Mononuclear cell (primary cell): ENCODE measurements around the gene THSD4. TPM values are rescaled to one million over a fixed set of nuclear protein-coding genes. Genes with fewer than 3 reads are reported as not detected.
"Not testable (repeated sequence)": the region's sequence is repeated elsewhere in the genome, so short reads cannot be mapped to it uniquely, and the experiment has no call there.

Experiments
- H3K27me3 ChIP-seq: 2 replicates; pipeline ENCODE4 v1.6.0; 2011; ENCODE audit warnings: low read length, control low read depth; ENCODE audit not compliant: insufficient read depth
- H3K4me1 ChIP-seq: 2 replicates; pipeline ENCODE4 v1.5.1; 2011; ENCODE audit warnings: mild to moderate bottlenecking, low read length, control low read depth; ENCODE audit not compliant: insufficient read depth
- H3K4me3 ChIP-seq: 2 replicates; pipeline ENCODE4 v1.5.1; 2011; ENCODE audit warnings: mild to moderate bottlenecking, low read length, moderate library complexity
- H3K9me3 ChIP-seq: 2 replicates; pipeline ENCODE4 v1.5.1; 2011; ENCODE audit warnings: low read depth, mild to moderate bottlenecking, control low read depth, low read length
- total RNA-seq: library from RNA; depleted of rRNA; stranded (reverse); fragments of >200 nt; gene quantifications from one replicate; pipeline ENCODE4 v1.2.3, GENCODE V29; 2012

The THSD4 gene
- total RNA-seq, 1 donor = 0.10 TPM

- H3K9me3 ChIP-seq = no peaks in the 10 kb centered on the region
- no peaks in the 10 kb centered on the region for H3K4me1 ChIP-seq
- no peak overlapping the region for H3K4me3 ChIP-seq
- H3K27me3 ChIP-seq = no peaks in the 10 kb centered on the region
Measured at GRCh38 chr15:71350622-71351378, 235.5 kb downstream of the THSD4 start.

DNA sequence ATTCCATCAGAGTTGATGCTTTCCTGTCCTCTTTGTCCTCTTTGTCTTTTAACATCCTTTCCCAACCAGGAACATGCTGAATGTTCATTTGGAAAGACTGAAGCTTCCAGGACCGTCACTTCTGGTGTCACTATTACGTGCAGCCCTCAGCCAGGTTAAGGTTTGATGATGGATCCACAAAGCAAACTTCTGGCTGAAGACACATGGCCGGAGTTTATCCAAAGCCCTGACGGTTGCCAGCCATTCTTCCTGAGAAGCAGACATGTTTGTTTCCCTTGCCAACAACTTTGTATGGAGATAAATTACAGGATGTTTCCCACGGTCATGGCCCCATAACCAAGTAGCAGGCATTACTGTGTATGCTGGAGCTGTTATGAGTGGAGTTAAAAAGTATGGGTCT lies 236.9 kb downstream of the THSD4 start:
- no peaks in the 10 kb centered on the region for H3K4me1 ChIP-seq
- H3K4me3 ChIP-seq = no peak overlapping the region
- no peaks in the 10 kb centered on the region for H3K9me3 ChIP-seq

DNA sequence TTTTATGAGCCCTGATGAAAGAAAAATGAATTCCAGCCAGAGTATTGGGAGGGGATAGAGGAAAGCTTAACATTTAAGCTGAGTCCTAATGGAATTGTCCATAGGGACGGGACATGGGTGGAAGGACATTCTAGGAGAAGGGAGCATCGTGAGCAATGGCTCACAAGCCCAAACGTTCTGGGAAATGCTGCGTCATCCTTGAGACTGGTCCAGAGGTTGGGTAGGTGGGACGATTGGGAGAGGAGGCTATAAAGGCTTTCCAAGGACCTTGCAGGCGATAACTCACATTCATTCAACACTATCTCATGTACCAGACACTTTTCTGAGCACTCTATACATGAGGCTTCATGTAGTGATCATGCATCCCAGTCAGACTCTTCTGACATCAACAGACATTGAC lies 237.5 kb downstream of the THSD4 start:
- no peaks in the 10 kb centered on the region for H3K9me3 ChIP-seq
- H3K4me3 ChIP-seq = no peak overlapping the region
- H3K27me3 ChIP-seq = no peaks in the 10 kb centered on the region
- H3K4me1 ChIP-seq = no peaks in the 10 kb centered on the region

More for the DNA sequence above, 236.9 kb downstream of the THSD4 start:
- no peaks in the 10 kb centered on the region for H3K27me3 ChIP-seq

GRCh38 chr15:71353171-71353570 lies 237.9 kb downstream of the THSD4 start:
- Histone ChIP-seq H3K4me3 (no peak overlapping the region), H3K27me3 (no peaks in the 10 kb centered on the region), H3K4me1 (no peaks in the 10 kb centered on the region), H3K9me3 (no peaks in the 10 kb centered on the region)

DNA sequence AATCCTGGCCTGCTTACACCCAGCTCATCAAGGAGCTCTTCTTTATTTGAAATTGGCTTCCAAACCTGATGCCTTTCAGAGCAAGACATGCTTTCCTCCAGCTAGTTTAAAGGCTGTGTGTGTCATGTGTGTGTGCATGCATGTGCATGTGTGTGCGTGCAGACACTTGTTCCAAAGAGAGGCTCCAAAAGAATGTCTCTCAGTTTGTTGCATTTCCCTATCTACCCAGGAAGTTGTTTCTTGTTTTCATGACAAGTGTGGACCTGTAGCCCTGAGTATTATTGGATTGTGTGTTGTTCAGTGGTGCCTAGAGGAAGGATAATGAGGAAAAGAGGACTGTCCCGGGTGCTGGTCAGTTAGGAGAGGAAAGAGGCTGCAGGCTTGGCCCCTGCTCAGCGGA lies 240.0 kb downstream of the THSD4 start:
- Histone ChIP-seq H3K27me3 (no peaks in the 10 kb centered on the region), H3K9me3 (no peaks in the 10 kb centered on the region), H3K4me1 (no peaks in the 10 kb centered on the region), H3K4me3 (no peak overlapping the region)

GRCh38 chr15:71357321-71357732 lies 242.1 kb downstream of the THSD4 start:
- Histone ChIP-seq H3K9me3 (no peaks in the 10 kb centered on the region), H3K4me3 (no peak overlapping the region), H3K27me3 (no peaks in the 10 kb centered on the region), H3K4me1 (no peaks in the 10 kb centered on the region)

DNA sequence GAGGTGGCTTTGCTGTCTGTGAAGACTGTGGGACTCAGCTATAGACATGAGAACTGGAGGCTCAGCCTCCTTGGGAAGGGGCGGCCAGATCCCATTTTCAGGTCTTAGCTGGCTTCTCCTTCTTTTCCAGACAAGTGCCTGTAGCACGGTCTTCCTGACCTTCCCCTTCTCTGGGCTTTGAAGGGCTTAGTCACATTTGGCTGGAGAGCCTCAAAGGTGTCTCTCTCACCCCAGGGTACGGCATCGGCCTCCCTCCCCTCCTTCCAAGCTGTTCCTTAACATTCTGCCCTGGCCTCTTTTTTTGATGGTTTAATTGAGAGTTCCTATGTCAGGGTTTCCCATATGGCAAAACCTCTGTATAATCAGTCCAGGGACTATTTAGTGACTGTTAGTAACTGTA lies 242.7 kb downstream of the THSD4 start:
- H3K9me3 ChIP-seq = no peaks in the 10 kb centered on the region
- no peaks in the 10 kb centered on the region for H3K4me1 ChIP-seq
- H3K27me3 ChIP-seq = no peaks in the 10 kb centered on the region
- H3K4me3 ChIP-seq = no peak overlapping the region

DNA sequence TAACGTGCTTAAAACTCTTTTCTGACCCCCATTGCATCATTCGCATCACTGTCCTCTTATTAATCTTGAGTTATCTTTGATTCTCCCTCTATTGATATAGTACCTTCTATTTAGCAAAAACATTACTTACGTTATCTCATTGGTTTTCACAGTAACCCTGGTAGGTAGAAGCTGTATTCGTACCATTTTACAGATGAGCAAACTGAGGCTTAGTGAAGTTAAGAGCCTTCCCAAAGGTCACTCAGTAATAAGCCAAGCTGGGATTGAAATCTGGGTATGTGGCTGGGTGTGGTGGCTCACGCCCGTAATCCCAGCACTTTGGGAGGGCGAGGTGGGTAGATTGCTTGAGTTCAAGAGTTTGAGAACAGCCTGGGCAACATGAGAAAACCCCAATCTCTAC lies 244.0 kb downstream of the THSD4 start:
- H3K27me3 ChIP-seq = no peaks in the 10 kb centered on the region
- H3K9me3 ChIP-seq = no peaks in the 10 kb centered on the region
- H3K4me3 ChIP-seq = no peak overlapping the region
- no peaks in the 10 kb centered on the region for H3K4me1 ChIP-seq

- Histone ChIP-seq H3K27me3 (no peaks in the 10 kb centered on the region), H3K4me1 (no peaks in the 10 kb centered on the region), H3K9me3 (no peaks in the 10 kb centered on the region), H3K4me3 (no peak overlapping the region)
Measured at GRCh38 chr15:71362556-71362955, 247.3 kb downstream of the THSD4 start.

DNA sequence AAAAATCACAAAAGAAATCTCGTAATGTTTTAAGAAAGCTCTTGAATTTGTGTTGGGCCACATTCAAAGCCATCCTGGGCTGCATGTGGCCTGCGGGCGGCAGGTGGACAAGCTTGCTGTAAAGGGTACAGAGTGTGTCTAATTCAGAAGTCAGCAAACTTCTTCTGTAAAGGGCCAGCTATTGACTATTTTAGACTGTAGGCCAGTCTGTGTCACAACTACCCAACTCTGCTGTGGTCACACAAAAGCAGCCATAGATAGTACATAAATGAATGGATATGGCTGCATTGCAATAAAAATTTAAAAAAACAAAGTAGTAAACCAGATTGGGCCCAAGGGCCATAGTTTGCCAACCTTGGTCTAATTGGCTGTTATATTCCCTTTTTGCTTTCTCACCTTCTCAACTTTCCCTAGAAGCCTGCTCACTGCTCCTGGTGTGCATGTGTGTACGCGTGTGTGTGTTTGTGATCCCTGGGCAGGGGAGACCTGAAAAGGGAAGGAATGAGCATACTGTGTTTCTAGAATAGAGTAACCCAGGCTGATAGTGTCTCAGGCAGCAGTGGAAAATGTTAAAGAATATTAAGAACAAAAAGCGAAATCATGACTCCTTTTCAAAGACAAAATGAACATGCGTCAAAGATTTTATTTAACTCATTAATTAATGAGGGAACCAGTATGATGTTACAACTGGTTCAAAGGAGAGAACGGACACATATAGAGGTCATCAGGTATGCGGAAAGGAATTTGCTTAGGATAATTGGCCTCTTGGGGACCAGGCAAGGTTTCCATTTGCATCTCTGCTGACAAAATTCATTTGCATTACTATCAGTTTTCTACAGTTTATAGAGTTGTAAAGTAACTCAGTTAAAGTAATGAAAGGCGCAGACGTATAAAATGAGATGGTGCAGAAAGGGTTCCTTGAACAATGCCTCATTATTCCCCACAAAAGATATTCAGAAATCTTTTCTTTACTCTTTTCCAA lies 248.0 kb downstream of the THSD4 start:
- no peaks in the 10 kb centered on the region for H3K27me3 ChIP-seq
- no peaks in the 10 kb centered on the region for H3K9me3 ChIP-seq
- no peak overlapping the region for H3K4me3 ChIP-seq
- no peaks in the 10 kb centered on the region for H3K4me1 ChIP-seq

- Histone ChIP-seq H3K9me3 (no peaks in the 10 kb centered on the region), H3K4me3 (no peak overlapping the region), H3K27me3 (no peaks in the 10 kb centered on the region), H3K4me1 (no peaks in the 10 kb centered on the region)
Measured at GRCh38 chr15:71364117-71364584, 248.9 kb downstream of the THSD4 start.

DNA sequence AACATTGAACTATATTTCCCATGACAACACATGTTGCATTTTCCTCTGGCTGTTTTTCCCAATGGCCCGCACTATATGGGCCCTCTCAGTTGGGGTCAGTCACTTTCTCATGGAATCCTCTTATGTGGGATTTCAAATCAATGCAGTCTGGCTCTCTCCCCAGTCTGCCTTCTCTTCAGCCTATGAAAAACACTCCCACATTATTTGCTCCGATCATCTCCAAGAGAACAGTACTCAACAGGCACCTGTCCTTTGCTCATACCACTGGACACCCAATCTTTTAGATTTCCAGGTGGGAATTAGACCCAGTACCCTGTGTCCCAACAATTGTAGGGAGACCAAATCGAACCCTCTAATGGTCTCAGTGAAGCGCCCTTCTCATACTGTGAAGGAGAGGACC lies 251.3 kb downstream of the THSD4 start:
- Histone ChIP-seq H3K9me3 (no peaks in the 10 kb centered on the region), H3K4me1 (no peaks in the 10 kb centered on the region), H3K4me3 (no peak overlapping the region), H3K27me3 (no peaks in the 10 kb centered on the region)

GRCh38 chr15:71366926-71367325 lies 251.7 kb downstream of the THSD4 start:
- H3K27me3 ChIP-seq = no peaks in the 10 kb centered on the region
- H3K4me3 ChIP-seq = no peak overlapping the region
- H3K4me1 ChIP-seq = no peaks in the 10 kb centered on the region
- no peaks in the 10 kb centered on the region for H3K9me3 ChIP-seq

DNA sequence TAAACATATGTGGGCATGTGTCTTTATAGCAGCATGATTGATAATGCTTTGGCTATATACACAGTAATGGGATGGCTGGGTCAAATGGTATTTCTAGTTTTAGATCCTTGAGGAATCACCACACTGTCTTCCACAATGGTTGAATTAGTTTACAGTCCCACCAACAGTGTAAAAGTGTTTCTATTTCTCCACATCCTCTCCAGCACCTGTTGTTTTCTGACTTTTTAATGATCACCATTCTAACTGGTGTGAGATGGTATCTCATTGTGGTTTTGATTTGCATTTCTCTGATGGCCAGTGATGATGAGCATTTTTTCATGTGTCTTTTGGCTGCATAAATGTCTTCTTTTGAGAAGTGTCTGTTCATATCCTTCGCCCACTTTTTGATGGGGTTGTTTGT lies 252.5 kb downstream of the THSD4 start:
- H3K4me1 ChIP-seq, H3K27me3 ChIP-seq, H3K9me3 ChIP-seq, H3K4me3 ChIP-seq: not testable (repeated sequence)

DNA sequence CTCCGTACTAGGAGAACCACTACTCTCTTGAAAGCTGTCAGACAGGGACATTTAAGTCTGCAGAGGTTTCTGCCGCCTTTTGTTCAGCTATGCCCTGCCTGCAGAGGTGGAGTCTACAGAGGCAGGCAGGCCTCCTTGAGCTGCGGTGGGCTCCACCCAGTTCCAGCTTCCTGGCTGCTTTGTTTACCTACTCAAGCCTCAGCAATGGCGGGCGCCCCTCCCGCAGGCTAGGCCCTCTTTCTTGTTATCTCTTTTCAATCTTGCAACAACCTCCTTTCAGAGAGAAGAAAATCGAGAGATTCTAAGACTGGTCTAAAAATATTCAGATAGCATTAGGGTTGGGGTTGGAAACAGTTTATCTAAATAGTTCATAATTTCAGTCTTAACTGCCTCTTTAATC lies 257.5 kb downstream of the THSD4 start:
- not testable (repeated sequence) for H3K27me3 ChIP-seq, H3K4me3 ChIP-seq, H3K9me3 ChIP-seq, H3K4me1 ChIP-seq
